RWPE2 (cell line): ENCODE results near the gene ZWILCH.
A peak's percentile ranks its signal among the peaks of the same experiment; 100 is the strongest.

Experiments
- ATAC-seq: fragments of 200-7000 bp; cut with Tn5 transposase; 3 replicates; pipeline ENCODE4 v1.9.1; 2021; ENCODE audit warnings: low read depth
- DNase-seq: peaks from one replicate; pipeline ENCODE4 v3.0.0-alpha.2; 2020; ENCODE audit warnings: low spot score
- H3K27ac ChIP-seq: fragments of 450-650 bp; 2 replicates; pipeline ENCODE4 v1.5.1; 2017; ENCODE audit warnings: mild to moderate bottlenecking; ENCODE audit not compliant: poor library complexity, severe bottlenecking
- H3K27me3 ChIP-seq: fragments of 250-450 bp; sonication (Bioruptor Pico); 2 replicates; pipeline ENCODE4 v1.5.1; 2021; ENCODE audit warnings: mild to moderate bottlenecking, moderate library complexity; ENCODE audit not compliant: insufficient read depth, poor library complexity, severe bottlenecking
- H3K36me3 ChIP-seq: fragments of 250-450 bp; sonication (Bioruptor Pico); 2 replicates; pipeline ENCODE4 v1.5.1; 2020; ENCODE audit warnings: low read depth, mild to moderate bottlenecking, moderate library complexity
- H3K4me1 ChIP-seq: fragments of 250-450 bp; sonication (Bioruptor Pico); 2 replicates; pipeline ENCODE4 v1.5.1; 2021; ENCODE audit warnings: mild to moderate bottlenecking, moderate library complexity; ENCODE audit not compliant: insufficient read depth, poor library complexity, severe bottlenecking
- H3K4me3 ChIP-seq: fragments of 250-450 bp; sonication (Bioruptor Pico); 2 replicates; pipeline ENCODE4 v1.5.1; 2021; ENCODE audit warnings: mild to moderate bottlenecking, moderate library complexity; ENCODE audit not compliant: severe bottlenecking
- H3K9me3 ChIP-seq: fragments of 250-450 bp; sonication (Bioruptor Pico); 2 replicates; pipeline ENCODE4 v1.5.1; 2021; ENCODE audit warnings: mild to moderate bottlenecking, moderate library complexity; ENCODE audit not compliant: severe bottlenecking
- CTCF ChIP-seq: fragments of 450-650 bp; IDR thresholded peaks from one replicate; pipeline ENCODE4 v1.5.1; 2017; ENCODE audit warnings: mild to moderate bottlenecking, moderate library complexity; ENCODE audit not compliant: poor library complexity, severe bottlenecking

ZWILCH gene

GRCh38 chr15:66514586-66514985 is 9.5 kb downstream of the ZWILCH start:
- no peaks in the 10 kb centered on the region for H3K9me3 ChIP-seq
- no peak overlapping the region for H3K4me3 ChIP-seq
- H3K36me3 ChIP-seq = peaks cover 87% of the 10 kb centered on the region
- H3K4me1 ChIP-seq = no peaks in the 10 kb centered on the region
- DNase-seq (no peak), ATAC-seq (no peak)
- TF ChIP-seq CTCF = no peak
- H3K27ac ChIP-seq = no peak overlapping the region
- no peaks in the 10 kb centered on the region for H3K27me3 ChIP-seq

GRCh38 chr15:66515901-66516322 is 10.8 kb downstream of the ZWILCH start:
- no peaks in the 10 kb centered on the region for H3K4me1 ChIP-seq
- TF ChIP-seq CTCF = no peak
- peak overlapping the region; percentile 11 for H3K27ac ChIP-seq
- H3K36me3 ChIP-seq = peaks cover 93% of the 10 kb centered on the region
- no peak for DNase-seq
- H3K27me3 ChIP-seq = no peaks in the 10 kb centered on the region
- no peaks in the 10 kb centered on the region for H3K9me3 ChIP-seq
- ATAC-seq = peak; percentile 40; the same call in 2 of the 3 replicates
- H3K4me3 ChIP-seq = no peak overlapping the region

GRCh38 chr15:66523926-66524325 is 18.8 kb downstream of the ZWILCH start:
- peaks cover 95% of the 10 kb centered on the region for H3K36me3 ChIP-seq
- no peak for ATAC-seq
- no peak for TF ChIP-seq CTCF

GRCh38 chr15:66524838-66525237 is 19.7 kb downstream of the ZWILCH start:
- Histone ChIP-seq H3K4me3 (no peak overlapping the region), H3K27ac (no peak overlapping the region), H3K27me3 (no peaks in the 10 kb centered on the region), H3K9me3 (no peaks in the 10 kb centered on the region), H3K36me3 (peaks cover 95% of the 10 kb centered on the region), H3K4me1 (no peaks in the 10 kb centered on the region)
- DNase-seq (no peak), ATAC-seq (no peak)
- no peak for TF ChIP-seq CTCF

More at GRCh38 chr15:66523926-66524325, 18.8 kb downstream of the ZWILCH start:
- no peak overlapping the region for H3K27ac ChIP-seq
- no peaks in the 10 kb centered on the region for H3K4me1 ChIP-seq
- no peaks in the 10 kb centered on the region for H3K27me3 ChIP-seq
- DNase-seq = no peak
- H3K9me3 ChIP-seq = no peaks in the 10 kb centered on the region
- H3K4me3 ChIP-seq = no peak overlapping the region

- Histone ChIP-seq H3K27me3 (no peaks in the 10 kb centered on the region), H3K4me1 (no peaks in the 10 kb centered on the region), H3K27ac (no peak overlapping the region), H3K4me3 (no peak overlapping the region), H3K9me3 (no peaks in the 10 kb centered on the region), H3K36me3 (peaks cover 97% of the 10 kb centered on the region)
- DNase-seq (no peak), ATAC-seq (no peak)
- TF ChIP-seq CTCF = no peak
Measured at GRCh38 chr15:66535056-66535455, 29.9 kb downstream of the ZWILCH start.
